Stimulated activated CD8-positive, alpha-beta memory T cell treated with anti-CD3 and anti-CD28 coated beads, Interleukin-7, amount 100 ng/mL, for 4 hours (primary cell): Measurements from ENCODE around the gene SLC24A4.

Source experiments
- DNase-seq, 2 donors: peaks; one replicate each; pipeline ENCODE4 v3.0.0-alpha.2; 2020; ENCODE audit warnings: low read depth in 2 of 2

Gene SLC24A4

DNA sequence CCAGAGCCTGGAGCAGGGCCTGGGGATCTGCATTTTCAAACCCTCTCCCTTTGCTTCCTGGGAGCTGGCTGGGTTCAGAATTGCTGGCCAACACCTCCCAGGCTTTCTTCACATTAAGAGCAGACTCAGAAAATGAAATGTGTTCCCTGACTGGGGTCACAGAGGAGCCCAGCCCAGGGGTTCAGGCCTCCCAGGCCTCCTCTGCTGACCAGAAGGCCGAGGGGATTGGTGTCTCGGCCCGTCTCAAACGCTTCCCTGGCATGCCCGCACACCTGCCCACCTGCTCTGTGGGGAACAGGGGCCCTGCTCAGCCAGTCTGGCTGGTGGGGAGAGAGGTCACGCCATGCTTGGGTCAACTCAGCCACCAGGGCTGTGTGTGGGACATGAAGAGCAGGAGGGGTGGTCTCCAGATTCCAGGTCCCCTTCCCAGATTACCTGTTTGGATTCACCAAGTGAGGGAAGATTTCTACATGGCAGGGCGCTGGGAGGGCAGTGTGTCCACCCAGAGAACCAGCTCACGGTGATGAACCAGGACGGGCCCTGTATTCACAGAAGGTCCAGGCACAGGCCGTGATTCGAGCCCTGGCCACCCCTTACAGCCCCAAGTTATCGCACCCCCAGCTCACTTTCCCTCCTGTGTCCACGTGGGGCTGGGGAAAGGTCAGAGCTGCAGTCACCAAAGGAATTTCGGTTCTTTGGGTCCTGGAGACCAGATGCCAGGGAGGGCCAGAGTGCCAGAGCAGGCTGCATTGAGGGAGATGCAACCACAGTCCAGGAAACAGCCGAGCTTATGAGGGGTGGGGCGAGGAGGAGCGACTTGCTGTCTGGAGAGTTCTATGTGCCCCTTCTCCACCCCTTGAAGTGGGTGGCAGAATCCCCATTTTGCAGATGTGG lies 135.4 kb downstream of the SLC24A4 start:
- no peak for DNase-seq

GRCh38 chr14:92459030-92459949 lies 136.3 kb downstream of the SLC24A4 start:
- no peak for DNase-seq

DNA sequence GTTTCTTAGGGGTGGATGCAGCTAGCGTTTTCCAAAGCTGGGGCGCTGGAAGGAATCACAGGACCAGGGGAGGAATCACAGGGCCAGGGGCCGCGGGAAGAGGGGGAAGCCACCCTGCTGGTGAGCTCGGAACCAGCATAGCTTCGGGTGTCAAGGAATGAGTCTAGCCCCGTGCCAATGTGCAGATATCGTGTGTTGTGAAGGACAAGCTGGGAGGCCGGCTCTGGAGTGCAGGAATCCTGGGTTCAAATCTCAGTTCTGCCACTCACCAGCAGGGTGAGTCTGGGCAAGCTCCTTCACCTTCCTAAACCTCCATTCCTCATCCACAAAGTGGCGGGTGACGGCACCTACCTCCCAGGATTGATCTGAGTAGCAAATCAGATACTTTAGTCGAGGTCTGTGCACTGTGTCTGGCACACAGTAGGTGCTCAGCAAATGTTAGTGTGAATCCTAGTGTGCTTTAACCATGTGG lies 137.0 kb downstream of the SLC24A4 start:
- DNase-seq = no peak

DNA sequence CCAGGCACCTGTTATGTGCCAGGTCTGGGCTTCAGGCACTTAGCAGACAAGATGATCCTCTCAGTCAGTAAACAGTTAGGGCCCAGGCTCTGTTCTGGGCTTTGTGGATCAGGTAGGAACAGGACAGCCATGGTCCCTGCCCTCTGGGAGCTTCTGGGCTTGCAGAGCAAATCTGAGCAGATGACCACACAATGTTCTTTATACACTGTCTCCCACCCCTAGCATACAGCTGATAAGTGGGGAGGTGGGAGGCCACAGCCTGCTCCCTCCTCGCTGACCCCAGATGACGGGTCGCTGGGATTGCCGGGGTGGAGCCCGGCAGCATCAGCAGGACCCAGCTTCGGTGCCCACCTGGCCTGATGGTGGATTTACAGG lies 137.6 kb downstream of the SLC24A4 start:
- no peak for DNase-seq

DNA sequence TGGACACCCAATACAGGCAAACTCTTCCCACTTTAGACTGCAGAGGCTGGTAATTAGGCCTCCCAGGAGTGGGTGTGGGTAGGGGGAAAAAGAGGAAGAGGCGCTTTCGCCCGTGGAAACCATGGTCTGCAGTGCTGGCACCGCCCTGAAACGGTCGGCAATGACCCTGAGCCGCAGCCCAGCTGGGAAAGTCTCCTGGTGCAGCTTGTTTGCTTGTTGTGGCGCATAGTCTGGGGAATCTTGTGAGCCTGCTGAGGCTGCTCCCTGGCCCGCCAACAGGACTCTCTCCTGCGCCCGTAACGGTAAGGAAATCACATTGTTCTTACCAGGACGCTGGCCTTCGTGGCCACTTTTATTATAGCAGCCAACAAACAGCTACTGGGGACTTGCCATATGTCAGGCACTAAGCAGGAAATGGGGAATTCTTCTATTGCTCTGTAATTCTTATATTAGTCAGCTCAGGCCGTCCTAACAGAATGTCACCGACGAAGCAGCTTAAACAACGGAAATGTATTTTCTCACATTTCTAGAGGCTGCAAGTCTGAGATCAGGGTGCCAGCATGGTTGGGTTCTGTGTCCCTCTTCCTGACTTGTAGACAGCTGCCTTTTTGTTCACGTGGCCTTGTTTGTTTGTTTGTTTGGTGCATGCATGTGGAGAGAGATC lies 138.1 kb downstream of the SLC24A4 start:
- no peak for DNase-seq

GRCh38 chr14:92461891-92462290 lies 138.9 kb downstream of the SLC24A4 start:
- DNase-seq = no peak

DNA sequence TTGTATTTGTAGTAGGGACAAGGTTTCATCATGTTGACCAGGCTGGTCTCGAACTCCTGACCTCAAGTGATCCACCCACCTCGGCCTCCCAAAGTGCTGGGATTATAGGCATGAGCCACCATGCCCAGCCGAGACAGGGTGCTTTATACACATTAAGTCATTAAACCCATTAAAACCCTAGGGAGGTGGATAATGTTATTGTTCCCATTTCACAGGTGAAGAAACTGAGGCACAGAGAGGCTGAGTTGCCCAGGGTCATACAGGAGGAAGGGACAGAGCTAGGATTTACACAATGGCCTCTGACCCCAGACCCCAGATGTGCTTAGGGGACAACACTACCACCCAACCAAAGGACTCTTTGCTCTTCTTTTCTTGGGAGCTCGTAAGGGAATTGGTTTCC lies 139.6 kb downstream of the SLC24A4 start:
- no peak for DNase-seq

DNA sequence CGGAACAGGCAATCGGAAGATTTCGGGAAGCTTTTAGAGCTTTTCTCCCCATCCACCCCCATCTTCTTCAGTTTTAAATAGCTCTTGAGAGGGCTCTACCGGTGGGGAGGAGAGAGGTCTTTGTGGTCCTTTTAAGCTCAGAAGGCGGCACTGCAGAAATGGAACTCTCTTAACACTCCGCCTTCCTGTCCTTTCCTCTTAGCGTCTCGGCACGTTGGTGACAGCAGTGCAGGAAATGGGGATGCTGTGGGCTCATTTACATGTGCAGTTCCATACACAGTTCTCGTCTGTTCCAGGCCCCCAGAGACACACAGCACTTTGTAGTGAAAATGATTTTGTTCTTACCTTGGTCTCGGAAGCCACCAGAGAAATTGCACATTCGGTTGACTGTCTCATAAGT lies 140.2 kb downstream of the SLC24A4 start:
- no peak for DNase-seq

- no peak for DNase-seq
Measured at GRCh38 chr14:92464156-92464555, 141.2 kb downstream of the SLC24A4 start.

- DNase-seq = no peak
Measured at GRCh38 chr14:92464716-92465115, 141.8 kb downstream of the SLC24A4 start.

DNA sequence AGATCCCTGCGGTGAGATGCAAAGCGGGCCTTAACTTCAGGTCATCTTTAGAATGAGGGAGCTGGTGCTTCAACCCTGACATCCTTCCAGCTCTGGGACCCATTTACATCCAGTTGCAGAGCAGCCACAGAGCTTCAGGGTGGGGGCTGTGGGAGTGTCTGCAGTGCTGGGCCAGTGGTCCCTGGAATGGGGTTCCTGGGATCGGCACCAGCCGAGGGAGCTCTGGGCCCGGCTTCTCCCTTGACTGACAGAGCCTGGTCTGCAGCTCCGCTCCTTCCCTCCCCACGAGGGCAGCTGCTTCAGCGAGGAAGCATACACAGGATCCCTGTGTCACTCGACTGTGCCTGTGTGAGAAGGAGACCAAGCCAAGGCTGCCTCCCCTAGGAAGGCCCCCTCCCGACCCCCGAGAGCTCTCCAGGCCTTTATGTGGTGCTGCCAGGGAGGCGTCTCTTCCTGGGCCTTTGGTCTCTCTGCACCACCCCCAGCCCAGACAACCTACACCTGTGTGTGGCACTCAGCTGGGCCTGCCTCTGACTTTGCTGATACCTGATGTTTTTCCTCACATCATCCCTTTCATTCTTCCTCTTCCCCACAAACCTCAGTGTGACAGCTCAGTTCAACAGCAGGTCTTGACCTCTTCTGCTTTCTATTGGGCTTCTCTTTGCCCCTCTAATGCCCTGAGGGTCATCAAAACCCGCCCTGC lies 142.5 kb downstream of the SLC24A4 start:
- no peak for DNase-seq

- no peak for DNase-seq
Measured at GRCh38 chr14:92466059-92466458, 143.1 kb downstream of the SLC24A4 start.

DNA sequence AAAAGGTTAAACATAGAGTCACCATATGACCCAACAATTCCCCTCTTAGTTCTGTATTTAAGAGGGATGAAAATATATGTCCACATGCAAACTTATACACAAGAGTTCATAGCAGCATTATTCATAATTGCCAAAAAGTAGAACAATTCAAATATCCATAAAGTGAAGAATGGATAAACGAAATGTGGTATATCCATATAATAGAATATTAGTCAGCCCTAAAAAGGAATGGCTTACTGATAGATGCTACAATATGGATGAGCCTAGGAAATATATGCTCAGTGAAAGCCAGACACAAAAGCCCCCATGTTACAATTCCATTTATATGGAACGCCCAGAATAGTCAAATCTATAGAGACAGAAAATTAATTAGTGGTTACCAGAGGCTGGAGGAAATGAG lies 146.6 kb downstream of the SLC24A4 start:
- no peak for DNase-seq

DNA sequence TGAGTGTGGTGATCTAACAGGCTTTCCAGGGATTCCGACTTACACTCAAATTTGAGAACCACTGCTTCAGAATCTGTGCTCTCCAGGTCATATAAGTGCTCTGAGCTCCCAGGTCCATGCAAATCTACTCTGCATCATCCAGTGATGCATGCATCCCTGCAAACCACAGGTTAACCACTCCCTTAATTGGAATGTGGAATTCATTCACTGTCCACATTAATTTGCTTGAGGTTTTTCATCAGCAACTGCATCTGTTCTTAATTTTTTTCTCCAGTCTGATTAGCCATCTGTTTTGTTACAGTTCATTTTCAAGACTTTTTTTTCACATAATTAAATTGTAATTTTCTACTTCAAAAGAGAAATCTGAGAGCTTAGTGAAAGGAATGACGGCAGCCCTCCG lies 147.2 kb downstream of the SLC24A4 start:
- no peak for DNase-seq

GRCh38 chr14:92470811-92471210 lies 147.8 kb downstream of the SLC24A4 start:
- DNase-seq = no peak

DNA sequence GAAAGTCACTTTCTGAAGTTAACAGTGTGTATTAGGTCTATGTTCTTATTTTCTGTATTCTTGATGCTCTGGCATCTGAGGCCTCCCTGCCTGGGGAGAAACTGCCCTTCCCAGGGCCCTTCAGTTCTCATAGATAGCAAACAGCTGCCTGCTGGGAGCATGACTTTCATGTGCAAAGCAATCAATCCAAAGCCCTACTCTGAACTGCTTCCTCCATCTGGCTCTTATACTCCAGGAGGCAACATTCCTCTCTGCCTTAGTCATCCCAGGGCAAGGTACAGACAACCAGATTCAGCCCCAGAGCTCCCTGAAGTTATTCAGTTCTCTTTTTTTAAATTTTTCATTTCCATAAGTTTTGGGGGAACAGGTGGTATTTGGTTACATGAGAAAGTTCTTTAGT lies 149.0 kb downstream of the SLC24A4 start:
- no peak for DNase-seq

DNA sequence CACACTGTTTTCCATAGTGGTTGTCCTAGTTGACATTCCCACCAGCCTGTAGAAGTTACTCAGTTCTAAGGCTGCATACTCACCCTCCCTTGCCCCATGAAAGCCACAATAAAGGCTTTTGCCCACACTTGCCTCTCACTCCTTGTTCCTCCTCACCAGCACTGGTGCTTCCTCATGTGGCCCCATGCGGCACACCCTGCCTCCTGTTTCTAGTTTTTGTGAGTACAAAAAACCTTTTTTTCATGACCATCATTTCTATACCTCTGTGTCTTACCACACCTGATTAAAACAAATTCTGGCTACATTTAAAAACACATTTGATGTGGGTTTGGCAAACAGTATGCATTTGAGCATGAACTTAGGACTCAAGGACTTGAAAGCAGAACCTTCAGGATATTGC lies 149.9 kb downstream of the SLC24A4 start:
- DNase-seq = no peak

GRCh38 chr14:92473261-92473968 lies 150.4 kb downstream of the SLC24A4 start:
- no peak for DNase-seq

- no peak for DNase-seq
Measured at GRCh38 chr14:92473969-92474535, 151.1 kb downstream of the SLC24A4 start.

DNA sequence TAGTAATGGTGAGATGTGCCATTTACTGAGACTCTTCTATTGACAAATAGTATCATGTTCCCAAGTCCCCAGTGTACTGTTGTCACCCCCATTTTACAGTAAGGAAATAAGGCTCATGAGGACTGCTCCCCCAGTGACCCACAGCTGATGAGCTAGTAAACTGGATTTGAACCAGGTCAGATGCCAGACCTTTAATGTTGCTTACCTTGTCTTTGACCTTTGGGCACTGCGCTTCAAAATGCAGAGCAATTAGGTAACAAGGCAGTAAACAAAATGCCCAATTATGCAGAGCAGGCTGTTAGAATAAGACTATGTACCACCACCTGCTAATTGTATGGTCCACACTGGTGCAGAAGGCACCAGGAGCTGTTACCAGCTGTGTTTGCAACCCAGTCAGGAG lies 152.1 kb downstream of the SLC24A4 start:
- DNase-seq = no peak
